ENCODE measurements around the gene ATP11B. TPM values are rescaled to one million over a fixed set of nuclear protein-coding genes. Genes with fewer than 3 reads are reported as not detected.

The ATP11B gene
- polyA plus RNA-seq, 2 of the 4 experiments (the other 2 are of a cell fraction): 10.1 to 17.2 TPM

Other genes with a start within 250 kb of the ATP11B start
- gene DCUN1D1, start 187.0 kb downstream of the ATP11B start, polyA plus RNA-seq (2011; rRNA removed): 32.6 and 34.4 TPM in 2 replicates
- 17.4 to 20.3 TPM (median 20.2 TPM) in 3 replicates for gene DCUN1D1, start 187.0 kb downstream of the ATP11B start, polyA plus RNA-seq (2017; fragmentation: RNase III; extraction: RNeasy Plus Mini Kit Qiagen cat#74134 plus additional on column Dnase treatment)

Data from A549 (cell line).